GM18868 (cell line): ENCODE measurements around the gene VWA7.

ENCODE experiments used
- ATAC-seq: cut with Tn5 transposase; IDR thresholded peaks from one replicate; pipeline ENCODE4 v1.9.1; 2021; ENCODE audit warnings: mild to moderate bottlenecking, moderate library complexity; ENCODE audit not compliant: unreplicated experiment

Gene VWA7

GRCh38 chr6:31778999-31779885 lies 2.1 kb upstream of the VWA7 start:
- no peak for ATAC-seq

- no peak for ATAC-seq
Measured at GRCh38 chr6:31778193-31778592, 1.1 kb upstream of the VWA7 start.

GRCh38 chr6:31777667-31778050 lies 531 bp upstream of the VWA7 start:
- ATAC-seq, result no peak

- ATAC-seq, result no peak
Measured at GRCh38 chr6:31776485-31776988, 591 bp downstream of the VWA7 start.

- no peak for ATAC-seq
Measured at GRCh38 chr6:31775633-31776484, 1.3 kb downstream of the VWA7 start.

- no peak for ATAC-seq
Measured at GRCh38 chr6:31775184-31775583, 1.9 kb downstream of the VWA7 start.

- ATAC-seq, result no peak
Measured at GRCh38 chr6:31771992-31772358, 5.2 kb downstream of the VWA7 start.

- ATAC-seq, result no peak
Measured at GRCh38 chr6:31770860-31771259, 6.3 kb downstream of the VWA7 start.

GRCh38 chr6:31769684-31770371 lies 7.3 kb downstream of the VWA7 start:
- no peak for ATAC-seq

- no peak for ATAC-seq
Measured at GRCh38 chr6:31768363-31769257, 8.5 kb downstream of the VWA7 start.

GRCh38 chr6:31767096-31767645 lies 10.0 kb downstream of the VWA7 start:
- ATAC-seq, result no peak

GRCh38 chr6:31765910-31766794 lies 11.0 kb downstream of the VWA7 start:
- ATAC-seq, result no peak

GRCh38 chr6:31765559-31765909 lies 11.6 kb downstream of the VWA7 start:
- ATAC-seq, result no peak

- no peak for ATAC-seq
Measured at GRCh38 chr6:31764198-31764597, 12.9 kb downstream of the VWA7 start.

- no peak for ATAC-seq
Measured at GRCh38 chr6:31763619-31763940, 13.5 kb downstream of the VWA7 start.

GRCh38 chr6:31762878-31763618 lies 14.1 kb downstream of the VWA7 start:
- ATAC-seq, result no peak

- no peak for ATAC-seq
Measured at GRCh38 chr6:31762356-31762755, 14.8 kb downstream of the VWA7 start, which contains the start of gene SAPCD1. Gene SAPCD1, plus strand, starts transcription at chr6:31762656. Its CDS starts 399 bp downstream, at chr6:31763055.

GRCh38 chr6:31761343-31761742 lies 15.8 kb downstream of the VWA7 start:
- no peak for ATAC-seq
